GM18868 (cell line): Measurements from ENCODE around the gene ZNF776.
A peak's percentile ranks its signal among the peaks of the same experiment; 100 is the strongest.
"Not testable (repeated sequence)": the region's sequence is repeated elsewhere in the genome, so short reads cannot be mapped to it uniquely, and the experiment has no call there.

ENCODE experiments used
- ATAC-seq: cut with Tn5 transposase; IDR thresholded peaks from one replicate; pipeline ENCODE4 v1.9.1; 2021; ENCODE audit warnings: mild to moderate bottlenecking, moderate library complexity; ENCODE audit not compliant: unreplicated experiment

Gene ZNF776

GRCh38 chr19:57776764-57777296 is 30.2 kb downstream of the ZNF776 start:
- ATAC-seq: no peak

- ATAC-seq: no peak
These were observed 31.7 kb downstream of the ZNF776 start for GRCh38 chr19:57778336-57778735.

GRCh38 chr19:57779220-57779845 is 32.7 kb downstream of the ZNF776 start:
- no peak for ATAC-seq

GRCh38 chr19:57786286-57786685 is 39.7 kb downstream of the ZNF776 start:
- no peak for ATAC-seq

- no peak for ATAC-seq
These were observed 40.3 kb downstream of the ZNF776 start for GRCh38 chr19:57786906-57787305.

- no peak for ATAC-seq
These were observed 41.6 kb downstream of the ZNF776 start for GRCh38 chr19:57788114-57788692.

GRCh38 chr19:57789288-57789687 is 42.7 kb downstream of the ZNF776 start:
- no peak for ATAC-seq

- ATAC-seq: not testable (repeated sequence)
These were observed 50.0 kb downstream of the ZNF776 start for GRCh38 chr19:57796580-57796979.

GRCh38 chr19:57800696-57801095 is 54.1 kb downstream of the ZNF776 start:
- ATAC-seq: no peak

GRCh38 chr19:57802269-57802668 is 55.7 kb downstream of the ZNF776 start:
- ATAC-seq: peak; percentile 49

GRCh38 chr19:57803265-57803593 is 56.6 kb downstream of the ZNF776 start:
- ATAC-seq: no peak

- no peak for ATAC-seq
These were observed 57.1 kb downstream of the ZNF776 start for GRCh38 chr19:57803594-57804325.

- ATAC-seq: no peak
These were observed 60.9 kb downstream of the ZNF776 start for GRCh38 chr19:57807541-57807940.
